ENCODE results near the gene SPACA9. TPM values are rescaled to one million over a fixed set of nuclear protein-coding genes. Genes with fewer than 3 reads are reported as not detected.

Gene SPACA9
- polyA plus RNA-seq, 1 experiment, result 3.6 TPM

- H3K27me3 ChIP-seq (ENCODE audit: control insufficient read depth, insufficient read depth, low read length), result no peaks in the 10 kb centered on the region
- H3K4me3 ChIP-seq (ENCODE audit: low read depth, low read length), result no peak overlapping the region
- H3K27ac ChIP-seq (ENCODE audit: low read depth, low read length), result no peak overlapping the region
- POLR2A ChIA-PET, result no interaction called here
- no peak for DNase-seq (ENCODE audit: low read depth, low spot score)
- TF ChIP-seq, protein P1, sequence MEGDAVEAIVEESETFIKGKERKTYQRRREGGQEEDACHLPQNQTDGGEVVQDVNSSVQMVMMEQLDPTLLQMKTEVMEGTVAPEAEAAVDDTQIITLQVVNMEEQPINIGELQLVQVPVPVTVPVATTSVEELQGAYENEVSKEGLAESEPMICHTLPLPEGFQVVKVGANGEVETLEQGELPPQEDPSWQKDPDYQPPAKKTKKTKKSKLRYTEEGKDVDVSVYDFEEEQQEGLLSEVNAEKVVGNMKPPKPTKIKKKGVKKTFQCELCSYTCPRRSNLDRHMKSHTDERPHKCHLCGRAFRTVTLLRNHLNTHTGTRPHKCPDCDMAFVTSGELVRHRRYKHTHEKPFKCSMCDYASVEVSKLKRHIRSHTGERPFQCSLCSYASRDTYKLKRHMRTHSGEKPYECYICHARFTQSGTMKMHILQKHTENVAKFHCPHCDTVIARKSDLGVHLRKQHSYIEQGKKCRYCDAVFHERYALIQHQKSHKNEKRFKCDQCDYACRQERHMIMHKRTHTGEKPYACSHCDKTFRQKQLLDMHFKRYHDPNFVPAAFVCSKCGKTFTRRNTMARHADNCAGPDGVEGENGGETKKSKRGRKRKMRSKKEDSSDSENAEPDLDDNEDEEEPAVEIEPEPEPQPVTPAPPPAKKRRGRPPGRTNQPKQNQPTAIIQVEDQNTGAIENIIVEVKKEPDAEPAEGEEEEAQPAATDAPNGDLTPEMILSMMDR (IDR thresholded peaks at IDR 0.05; ENCODE audit: low read depth, low read length), result no peak
- H3K9me3 ChIP-seq (ENCODE audit: control insufficient read depth, insufficient read depth, low read length), result peaks cover 2% of the 10 kb centered on the region; the same call in 1 of the 2 replicates
- CTCF ChIA-PET, result interaction anchor here (0.9 to 1.0 kb wide), 2 partner anchors 33 to 38 kb away, joined by 3 read pairs; no protein-coding TSS in a partner anchor
Observed at GRCh38 chr9:132939169-132939568, 60.5 kb downstream of the SPACA9 start.

Other genes with a start within 250 kb of the SPACA9 start
- gene DDX31, start 208.9 kb upstream of the SPACA9 start, polyA plus RNA-seq (2011; rRNA removed), result 11.8 and 12.2 TPM in 2 replicates
- 6.9 and 7.7 TPM in 2 replicates for gene GTF3C4, start 208.4 kb upstream of the SPACA9 start, polyA plus RNA-seq (2011; rRNA removed)
- 0.14 and 0.15 TPM in 2 replicates for gene AK8, start 614 bp upstream of the SPACA9 start, polyA plus RNA-seq (2011; rRNA removed)
- gene TSC1, start 65.7 kb downstream of the SPACA9 start, polyA plus RNA-seq (2011; rRNA removed), result 67.5 and 87.1 TPM in 2 replicates
- gene GFI1B, start 99.8 kb downstream of the SPACA9 start, polyA plus RNA-seq (2011; rRNA removed), result 0.10 and 0.16 TPM in 2 replicates
- gene GTF3C5, start 152.1 kb downstream of the SPACA9 start, polyA plus RNA-seq (2011; rRNA removed), result 36.4 and 39.2 TPM in 2 replicates
- gene CEL, start 183.1 kb downstream of the SPACA9 start, polyA plus RNA-seq (2011; rRNA removed), result 0.24 and 0.41 TPM in 2 replicates
- 19.1 and 25.4 TPM in 2 replicates for gene RALGDS, start 242.3 kb downstream of the SPACA9 start, polyA plus RNA-seq (2011; rRNA removed)